NOMO-1 treated with DMSO at 0.1 percent for 48 hours (cell line): Measurements from ENCODE around the gene IL3.

ENCODE experiments used
- DNase-seq: peaks from one replicate; lab custom pipeline; 2025; ENCODE audit not compliant: unreplicated experiment; lab: John Stamatoyannopoulos, UW

IL3 gene

DNA sequence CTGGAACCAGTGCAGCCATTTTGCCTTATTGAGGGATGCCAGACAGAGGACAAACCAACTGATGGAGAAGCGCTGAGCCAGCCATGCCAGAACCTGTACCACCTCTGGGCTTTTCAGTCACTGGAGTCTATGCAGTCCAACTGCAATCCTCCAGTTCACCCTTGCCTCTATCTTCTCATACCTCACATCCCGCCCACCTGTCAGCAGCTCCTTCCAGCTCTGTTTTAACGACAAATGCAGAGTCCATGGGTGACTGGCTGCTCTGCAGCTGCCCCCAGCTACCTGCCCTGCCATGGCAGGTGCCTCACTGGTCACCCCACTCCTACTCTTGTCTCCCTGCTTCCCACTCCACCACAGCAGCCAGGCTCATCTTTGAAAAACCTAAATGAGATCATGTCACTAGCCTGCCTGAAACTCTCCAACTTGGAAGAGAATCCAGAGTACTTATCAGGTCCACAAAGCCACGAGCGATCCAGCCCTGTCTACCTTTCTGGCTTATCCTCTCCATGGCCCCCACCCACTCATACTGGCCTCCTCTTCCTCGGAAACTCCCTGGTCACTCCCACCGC is 35.0 kb upstream of the IL3 start:
- DNase-seq: no peak

DNA sequence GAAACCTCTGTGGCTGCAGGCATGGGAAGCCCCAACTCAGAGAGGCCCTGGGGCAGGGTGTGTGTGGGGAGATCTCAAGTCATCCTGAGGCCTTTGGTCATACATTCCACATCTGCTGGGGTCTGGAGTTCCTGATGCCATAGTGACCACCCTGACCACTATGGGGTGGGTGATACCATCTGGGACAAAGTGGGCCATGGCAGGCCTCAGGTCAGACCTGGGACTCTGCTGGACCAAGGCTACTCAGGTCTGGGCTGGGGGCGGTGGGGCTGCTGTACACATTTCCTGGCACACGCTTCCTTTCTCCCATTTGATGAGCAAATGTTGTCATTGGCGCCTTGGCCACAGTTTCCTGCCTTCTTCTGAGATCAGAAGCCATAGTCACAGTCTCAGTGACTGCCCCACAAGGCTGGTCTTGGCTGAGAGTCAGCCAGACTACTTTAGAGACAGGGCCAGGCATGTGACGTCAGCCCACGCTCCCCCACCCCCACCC is 33.9 kb upstream of the IL3 start:
- no peak for DNase-seq

DNA sequence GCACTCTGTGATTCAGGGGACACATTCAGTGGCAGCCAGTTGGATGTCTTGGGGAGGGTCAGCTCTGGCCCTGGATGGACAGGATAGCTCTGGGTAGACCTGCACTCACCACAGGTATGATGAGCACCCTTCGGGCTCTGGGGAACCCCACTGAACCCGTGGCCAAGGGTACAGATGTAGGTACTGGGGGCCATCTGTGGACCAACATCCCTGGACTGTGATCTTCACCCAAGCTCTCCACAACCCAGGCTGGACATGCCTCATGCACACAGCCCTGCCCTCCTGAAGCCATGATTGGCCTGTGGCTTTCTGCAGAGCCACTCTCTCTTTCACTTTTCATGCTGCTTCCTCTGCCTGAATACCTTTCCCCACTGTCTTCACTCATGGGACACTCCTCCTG is 33.4 kb upstream of the IL3 start:
- DNase-seq: no peak

DNA sequence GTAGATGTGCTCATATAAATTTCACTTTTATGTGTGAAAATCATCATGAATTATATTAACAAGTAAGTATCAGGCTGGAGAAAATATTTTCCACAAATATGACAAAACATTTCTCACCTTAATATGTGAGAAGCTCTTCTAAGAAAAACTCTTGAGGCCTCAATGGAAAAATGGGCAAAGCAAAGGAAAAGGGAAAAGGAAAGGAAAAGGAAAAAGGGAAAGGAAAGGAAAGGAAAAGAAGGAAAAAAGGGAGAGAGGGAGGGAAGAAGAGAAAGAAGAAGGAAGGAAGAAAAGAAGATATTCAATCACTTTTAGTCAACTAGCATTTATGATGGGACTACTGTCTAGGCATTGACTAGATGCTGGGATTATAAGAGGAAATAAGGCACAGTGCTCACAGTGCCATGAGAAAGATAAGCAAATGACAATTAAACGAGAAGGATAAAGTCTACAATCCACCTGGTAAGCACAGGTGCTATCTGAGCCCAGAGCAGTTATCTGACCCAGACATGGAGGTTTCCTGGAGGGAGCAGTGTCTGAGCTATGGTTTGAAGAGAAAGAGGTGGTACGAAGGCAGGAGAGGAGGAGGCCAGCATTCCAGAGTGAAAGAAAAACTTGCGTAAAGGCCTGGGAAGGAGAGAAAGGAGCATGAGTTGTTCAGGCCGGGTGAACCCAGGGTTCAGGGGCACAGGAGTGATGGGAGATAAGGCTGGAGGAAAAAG is 30.7 kb upstream of the IL3 start:
- no peak for DNase-seq

DNA sequence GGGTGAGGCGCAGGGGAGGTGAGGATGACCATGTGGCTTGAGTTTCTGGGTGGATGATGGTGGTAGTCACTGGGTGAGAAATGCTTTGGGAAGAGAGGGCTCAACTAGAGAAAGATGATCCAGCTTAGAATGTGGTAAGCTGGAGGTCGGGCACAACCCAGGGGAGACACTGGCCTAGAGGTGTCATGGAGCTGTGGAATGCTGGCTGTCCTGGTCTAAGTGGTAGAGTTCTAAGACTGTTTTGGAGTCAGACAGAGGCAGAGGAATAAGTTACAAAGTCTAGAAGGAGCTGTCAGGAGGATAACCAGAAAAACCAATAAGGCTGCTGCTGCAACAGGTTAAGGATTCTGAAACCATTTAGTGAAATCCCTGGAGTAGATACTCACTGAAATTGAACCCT is 29.8 kb upstream of the IL3 start:
- DNase-seq: no peak

DNA sequence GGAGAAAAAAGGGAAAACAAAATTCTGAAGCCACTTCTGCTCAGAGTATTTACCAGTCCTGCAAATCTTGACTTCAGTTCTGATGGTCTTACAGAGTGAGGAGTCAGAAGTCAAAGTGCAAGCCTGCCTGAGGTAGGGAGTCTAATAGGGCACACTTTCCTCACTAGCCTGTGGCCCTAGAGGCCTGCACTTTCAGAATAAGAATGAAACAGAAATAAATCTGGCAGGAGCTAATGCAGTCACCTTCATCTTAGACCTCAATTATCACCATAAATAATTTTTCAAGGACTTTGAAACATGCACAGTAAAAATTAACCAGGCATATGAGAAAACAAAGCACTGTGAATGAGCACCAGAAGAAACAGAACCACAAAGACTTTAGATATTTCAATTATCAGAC is 28.3 kb upstream of the IL3 start:
- no peak for DNase-seq

DNA sequence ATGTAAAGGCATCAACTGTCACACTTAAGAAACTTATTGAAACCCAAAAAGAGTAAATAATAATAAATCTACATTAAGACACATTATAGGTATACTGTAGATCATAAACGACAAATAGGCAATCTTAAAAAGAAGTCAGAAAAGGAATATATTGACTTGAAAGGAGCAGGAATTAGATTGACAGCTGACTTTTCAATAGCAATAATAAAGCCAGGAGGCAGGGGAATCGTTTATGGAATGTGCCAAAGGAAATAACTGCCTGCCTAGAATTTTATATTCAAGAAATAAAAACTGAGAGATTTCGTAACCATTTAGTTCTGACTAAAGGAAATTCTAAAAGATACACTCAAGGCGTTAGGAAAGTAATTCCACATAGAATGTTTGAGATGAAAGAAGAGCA is 27.3 kb upstream of the IL3 start:
- no peak for DNase-seq

DNA sequence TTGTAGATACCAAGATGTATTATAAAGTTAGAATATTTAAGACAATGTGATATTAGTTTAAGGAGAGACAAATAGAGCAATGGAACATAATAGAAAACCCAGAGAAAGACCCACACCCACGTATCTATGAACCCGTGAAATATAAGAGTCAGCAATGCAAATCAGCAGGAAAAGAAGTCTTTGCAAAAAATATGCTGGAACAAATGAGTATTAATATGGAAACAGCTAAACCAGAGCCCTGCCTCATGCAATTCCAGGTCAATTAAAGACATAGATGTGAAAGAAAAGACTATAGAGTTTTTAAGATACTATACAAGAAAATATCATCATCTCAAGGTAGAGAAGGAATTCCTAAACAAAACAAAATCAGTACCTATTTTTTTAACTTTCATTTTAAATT is 23.1 kb upstream of the IL3 start:
- DNase-seq: no peak

DNA sequence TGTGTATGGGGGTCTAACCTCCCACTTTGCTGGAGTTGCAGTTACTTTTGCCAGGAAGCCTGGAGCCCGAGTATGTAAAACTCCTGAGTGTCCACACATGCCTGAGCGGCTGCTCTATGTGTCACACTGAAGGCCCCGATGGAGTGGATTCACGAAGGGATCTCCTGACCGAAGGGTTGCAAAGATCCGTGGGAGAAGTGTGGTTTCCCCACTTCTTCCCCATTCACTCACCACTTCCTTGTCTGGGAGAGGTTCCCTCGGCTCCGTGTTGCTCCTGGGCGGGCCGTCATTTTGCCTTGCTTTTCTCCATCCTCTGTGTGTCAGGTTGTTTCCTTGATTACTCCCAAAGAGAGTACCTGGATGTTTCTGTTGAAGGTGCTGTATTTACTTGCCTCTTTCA is 16.2 kb upstream of the IL3 start:
- DNase-seq: peak; percentile 4

DNA sequence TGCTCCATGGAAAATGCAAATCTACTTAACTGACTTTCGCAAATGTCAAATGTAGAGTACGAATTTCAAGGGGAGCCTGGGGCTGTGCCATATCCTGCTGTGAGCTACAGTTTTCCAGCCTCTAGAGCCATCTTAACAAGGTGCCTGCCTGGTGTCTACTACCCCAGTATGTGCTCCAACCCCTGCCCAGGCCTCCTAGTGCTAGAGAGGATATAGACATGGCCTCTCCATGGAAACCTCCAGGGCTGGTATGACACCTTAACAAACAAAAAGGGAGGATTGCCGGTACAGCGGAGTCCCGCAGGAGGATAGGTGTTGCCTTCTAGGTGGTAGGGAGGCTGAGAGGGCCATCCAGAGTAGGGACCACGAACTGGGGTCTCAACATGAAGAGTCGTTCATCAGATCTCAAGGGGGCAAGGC is 13.6 kb upstream of the IL3 start:
- no peak for DNase-seq

DNA sequence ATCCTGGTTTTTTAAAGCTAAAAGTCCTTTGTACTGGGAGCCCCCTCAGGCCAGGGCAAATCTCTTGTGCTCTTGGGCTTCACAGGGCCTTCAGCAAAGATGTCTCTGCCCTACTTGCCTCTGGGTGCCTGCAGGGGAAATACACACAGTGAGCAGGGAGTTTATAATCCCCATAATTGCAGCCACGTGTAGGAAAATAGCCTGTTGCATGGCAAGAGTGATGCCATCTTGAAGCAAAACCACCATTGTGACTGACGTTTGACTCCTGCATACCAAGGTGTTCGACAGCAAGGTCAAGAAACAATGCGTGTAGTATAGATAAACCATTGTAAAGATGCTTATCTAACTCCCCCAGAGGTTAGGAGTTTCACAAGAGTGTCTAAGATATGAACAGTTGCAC is 11.4 kb upstream of the IL3 start:
- no peak for DNase-seq

DNA sequence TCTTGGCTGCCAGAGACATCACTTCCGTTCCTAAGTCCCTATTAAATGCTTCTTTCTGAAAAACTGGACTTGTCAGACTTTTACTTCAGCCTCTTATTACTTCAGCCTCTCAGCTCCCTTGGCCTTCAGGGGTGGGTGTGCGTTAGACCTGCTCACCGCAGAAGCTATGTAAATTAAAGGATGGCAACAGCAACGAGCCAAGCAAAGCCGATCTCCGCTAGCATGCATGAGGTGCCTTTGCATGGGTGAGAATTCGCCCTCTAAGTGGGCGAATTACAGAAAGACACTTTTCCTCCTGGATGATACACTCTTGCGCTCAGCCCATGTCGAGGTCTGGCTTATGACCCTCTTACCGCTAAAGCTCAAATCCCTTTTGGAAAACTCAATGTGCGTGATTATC is 10.9 kb upstream of the IL3 start:
- no peak for DNase-seq

DNA sequence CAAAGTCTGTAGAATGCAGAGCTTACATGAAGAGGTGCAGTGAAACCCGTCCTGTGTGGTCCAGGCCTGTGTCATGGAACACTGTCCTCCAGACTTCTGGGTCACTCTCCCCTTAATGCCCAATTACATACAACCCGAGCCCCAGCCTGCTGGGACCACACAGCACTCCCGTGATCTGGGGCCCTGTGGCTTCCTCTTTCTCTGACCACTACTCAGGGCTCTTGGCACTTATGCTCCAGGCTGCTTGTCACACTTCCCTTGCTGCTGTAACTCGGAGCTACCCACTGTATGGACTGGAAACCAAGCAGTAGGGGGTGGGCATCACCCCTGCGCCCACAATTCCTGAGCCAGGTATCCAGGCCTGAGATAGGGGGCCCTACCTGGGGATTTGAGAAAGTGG is 10.3 kb upstream of the IL3 start:
- peak; percentile 78 for DNase-seq

DNA sequence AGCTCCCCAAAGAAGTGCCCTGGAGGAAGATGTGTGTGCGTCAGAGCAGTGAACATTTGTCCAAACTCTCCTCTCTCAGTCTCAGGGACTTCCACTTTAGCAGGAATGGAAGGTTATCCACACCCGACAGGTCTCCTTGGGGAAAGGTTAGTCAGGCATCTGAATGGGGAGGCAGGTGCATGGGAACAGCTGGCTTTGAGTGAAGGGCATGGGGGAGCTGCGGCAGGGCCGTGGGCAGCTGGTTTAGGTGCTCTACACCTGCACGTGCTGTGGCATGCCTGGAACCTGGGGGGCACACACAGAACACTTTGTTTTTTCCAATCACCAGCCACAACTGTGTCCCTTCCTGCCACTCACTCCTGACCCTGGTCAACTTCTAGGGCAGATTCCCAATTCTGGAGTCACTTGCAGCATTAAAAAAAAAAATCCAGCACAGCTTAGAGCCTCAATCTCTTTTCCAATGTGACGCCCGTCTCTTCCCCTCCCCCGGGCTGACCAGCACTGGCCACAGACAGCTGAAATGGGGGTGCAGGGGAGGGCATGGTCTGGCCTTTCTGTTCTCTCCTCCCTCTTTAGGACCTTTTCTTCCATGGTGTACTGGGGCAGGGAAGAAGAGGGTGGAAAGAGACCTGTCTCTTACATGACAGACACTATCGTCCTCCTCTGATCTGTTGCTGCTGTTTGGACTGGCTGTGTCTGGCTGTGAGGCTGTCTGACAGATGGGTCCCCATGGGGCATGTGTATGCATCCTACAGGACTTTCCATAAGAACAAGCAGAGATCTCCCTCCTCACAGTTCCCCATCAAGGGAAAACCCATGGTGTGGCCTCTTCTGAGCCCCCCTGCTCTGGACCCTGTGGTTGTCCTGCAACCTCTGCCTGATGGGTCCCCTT is 9.5 kb upstream of the IL3 start:
- DNase-seq: no peak

DNA sequence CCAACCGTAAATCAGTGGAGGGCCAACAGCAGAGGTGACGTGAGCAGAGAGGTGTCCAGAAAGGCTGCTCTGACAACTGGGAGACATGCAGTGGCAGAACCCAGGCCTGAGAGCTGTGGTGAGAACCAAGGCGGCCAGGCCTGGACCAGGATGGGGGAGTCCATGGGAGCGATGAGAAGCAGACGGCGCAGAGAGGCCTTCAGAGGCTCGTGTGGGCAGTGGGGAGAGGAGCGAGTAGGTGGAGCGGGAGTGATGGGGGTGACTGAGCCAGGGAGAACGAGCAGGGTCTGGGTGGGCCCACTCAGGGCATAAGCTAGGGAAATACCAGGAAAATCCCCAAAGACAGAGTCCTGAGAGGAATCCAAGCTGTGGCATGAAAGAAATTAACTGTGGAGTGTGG is 7.9 kb upstream of the IL3 start:
- no peak for DNase-seq

DNA sequence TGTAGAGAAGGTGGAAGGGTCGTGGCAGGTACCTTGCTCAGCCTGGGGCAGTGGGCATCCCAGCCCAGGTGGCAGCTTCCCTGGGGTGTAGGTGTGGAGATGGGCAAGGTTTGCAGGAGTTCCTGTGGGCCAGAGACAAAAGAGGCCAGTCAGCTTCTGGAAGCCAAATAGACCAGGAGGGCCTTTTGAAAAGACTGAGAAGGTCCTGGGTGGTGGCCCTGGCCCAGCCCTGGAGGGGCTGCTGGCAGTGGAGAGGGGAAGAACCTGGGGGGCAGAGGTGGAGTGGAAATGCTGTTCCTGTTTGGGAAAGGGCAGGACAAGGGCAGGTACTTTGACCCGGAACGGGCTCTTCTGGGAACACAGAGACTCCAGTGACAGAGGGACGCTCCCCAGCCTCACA is 7.0 kb upstream of the IL3 start:
- DNase-seq: no peak

DNA sequence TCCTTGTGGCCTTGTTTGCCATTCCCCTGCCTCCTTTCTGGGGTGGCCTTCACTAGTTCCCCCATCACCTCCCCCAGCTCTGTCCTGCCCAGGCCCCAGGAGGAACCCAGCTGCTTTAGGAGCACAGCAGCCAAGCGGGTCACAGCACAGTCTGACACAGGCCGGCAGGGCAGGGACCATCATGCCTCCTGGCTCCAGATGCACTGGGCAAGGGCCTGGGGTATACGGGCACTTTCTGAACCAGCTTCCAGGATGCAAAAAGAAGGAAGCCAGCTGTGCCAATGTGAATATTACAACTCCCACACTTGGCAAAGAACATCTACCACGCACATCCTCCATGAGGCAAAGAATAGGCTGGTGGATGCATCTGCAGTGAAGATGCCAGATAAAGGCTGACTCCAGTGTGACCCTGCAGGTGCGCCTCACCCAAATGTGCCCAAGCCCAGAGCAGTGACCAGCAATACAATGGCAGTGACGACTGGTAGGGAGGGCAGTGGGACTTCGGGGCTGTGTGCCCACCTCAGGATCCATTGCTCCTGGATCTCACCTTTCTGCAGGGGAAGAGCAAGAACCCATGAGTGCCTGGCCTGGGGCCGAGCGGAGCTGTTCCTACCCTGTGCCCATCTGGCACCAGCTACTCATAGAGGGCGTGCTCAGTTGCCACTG is 6.3 kb upstream of the IL3 start:
- no peak for DNase-seq

DNA sequence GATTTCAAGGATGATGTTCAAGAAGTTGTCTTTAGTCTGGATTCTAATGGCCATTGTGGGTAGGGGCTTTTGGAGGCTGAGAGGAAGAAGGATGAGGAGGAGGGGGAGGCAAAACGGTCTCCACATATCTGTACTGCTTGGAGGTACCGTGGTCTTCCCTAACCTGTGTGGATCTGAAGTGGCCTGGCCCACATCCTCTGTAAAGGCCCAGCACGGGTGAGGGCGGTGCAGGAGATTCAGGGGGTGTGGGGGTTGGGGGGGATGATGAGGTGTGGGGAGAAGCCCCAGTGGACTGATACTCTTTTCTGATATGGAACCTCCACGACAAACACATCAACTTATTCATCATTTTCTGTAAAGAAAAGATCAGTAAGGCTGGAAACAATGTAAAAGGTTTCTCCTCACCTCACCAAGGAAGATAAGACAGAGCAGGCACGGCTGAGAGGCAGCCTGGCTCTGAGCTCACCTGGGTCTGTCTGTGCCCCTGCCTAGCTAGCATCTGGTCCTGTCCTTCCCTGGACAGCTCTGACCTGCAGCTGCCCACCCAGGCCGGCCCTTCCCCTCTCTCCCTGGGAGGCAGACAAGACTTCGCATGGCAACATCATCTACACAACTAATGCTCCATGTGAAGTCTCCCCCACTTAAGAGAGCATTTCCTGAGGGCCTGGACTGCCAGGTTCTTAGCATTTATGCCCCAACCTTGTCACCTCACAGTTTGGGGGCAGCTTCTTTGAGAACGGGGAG is 5.6 kb upstream of the IL3 start:
- no peak for DNase-seq

DNA sequence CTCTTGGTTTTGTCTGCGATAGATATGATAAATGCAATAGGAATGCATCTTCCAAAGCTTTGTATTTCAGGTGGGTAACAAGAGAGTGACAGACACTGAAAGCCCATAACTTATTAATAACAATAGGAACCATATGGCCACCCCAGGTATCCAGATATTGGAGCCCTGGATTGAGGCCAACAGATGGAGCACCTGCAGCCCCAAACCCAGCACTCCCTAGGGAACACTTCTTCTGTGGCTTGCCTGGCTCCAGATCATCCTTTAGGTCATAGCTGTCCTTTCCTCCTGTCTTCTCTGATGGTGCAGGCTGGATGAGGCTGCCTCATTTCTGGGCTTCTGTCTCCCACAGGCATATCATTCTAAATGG is 5.0 kb upstream of the IL3 start:
- no peak for DNase-seq

DNA sequence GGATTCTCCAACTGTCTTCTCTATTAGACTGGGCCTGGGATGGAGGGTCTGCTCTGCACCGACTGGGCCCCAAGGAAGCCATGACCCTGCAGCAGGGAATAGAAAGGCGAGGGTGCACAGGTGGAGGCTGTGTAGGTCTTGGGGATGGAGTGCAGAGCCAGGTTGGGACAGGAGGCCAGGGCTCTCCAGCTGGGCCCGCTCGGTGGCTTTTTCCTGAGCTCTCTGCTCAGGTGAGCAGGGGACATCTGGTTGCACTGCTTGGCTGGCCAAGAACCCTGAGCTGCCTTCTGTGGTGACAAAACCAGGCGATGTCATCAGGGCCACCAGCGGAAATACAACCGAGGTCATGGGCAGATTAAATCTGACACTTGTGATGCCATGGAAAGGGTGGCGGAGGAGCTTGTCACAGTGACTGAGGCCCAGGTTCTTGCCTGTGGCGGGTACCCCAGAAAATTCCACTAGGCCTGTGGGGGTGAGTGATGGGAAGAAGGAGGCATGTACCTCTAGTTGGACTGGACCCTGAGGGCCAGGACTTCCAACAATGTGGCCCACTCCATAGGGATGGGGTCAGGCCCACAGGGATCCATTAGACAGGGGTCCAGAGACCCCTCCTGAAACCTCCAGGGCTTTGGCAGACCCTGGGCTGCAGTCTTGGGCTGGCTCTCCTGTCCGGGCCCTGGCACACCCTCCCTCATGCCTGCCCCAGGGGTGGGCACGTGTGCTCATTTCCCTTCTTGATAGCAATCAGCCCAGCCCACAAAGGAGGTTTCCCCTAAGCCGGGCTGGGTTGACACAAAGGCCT is 4.4 kb upstream of the IL3 start:
- no peak for DNase-seq
